HG03460 (cell line): ENCODE measurements around the gene CCDC82.
"Not testable (repeated sequence)": the region's sequence is repeated elsewhere in the genome, so short reads cannot be mapped to it uniquely, and the experiment has no call there.

Experiments used
- ATAC-seq: cut with Tn5 transposase; IDR thresholded peaks from one replicate; pipeline ENCODE4 v1.9.1; 2021; ENCODE audit not compliant: unreplicated experiment

The CCDC82 gene

DNA sequence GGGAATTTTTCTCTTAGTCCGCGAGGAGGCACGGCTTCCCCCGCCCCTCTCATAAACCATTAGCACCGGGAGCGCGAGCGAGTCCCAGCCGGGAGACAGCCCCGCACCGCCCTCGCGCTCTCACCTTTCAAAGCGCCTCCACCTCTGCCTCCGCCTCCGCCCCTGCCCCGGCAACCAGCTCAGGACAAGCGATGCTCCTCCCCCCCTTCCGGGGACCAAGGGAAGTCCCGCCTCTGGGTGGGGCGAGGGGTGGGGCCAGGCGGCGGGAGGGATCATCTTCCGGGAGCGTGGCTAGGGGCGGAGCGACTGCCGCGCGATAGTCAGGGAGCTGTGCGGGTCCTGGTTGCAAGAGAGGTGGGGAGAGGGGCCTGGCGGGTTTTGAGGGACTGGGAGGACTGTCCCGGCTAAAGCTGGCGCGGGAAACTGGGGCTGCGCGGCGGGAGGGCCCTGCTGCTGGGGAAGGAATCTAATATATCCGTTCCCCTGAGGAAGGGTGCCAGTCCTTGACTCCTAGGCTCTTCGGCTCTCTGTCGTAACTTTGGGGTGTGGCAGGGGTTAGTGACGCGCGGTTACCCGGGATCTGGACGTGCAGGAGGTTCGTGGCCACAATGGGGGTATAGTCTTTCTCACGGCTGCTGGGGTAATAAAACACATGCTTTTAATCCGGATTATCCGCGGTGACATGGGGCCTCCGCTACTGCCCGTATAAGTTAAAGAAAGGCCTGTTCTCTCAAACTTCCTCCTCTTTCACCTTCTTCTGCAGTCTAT lies at the start of gene CCDC82, which contains the start of gene JRKL:
Gene CCDC82 (minus strand): TSS at position 193 of the 768 bp plus-strand sequence. CDS start 5,165 bp downstream, outside the sequence.
Gene JRKL (plus strand): TSS at position 294 of the 768 bp plus-strand sequence. CDS start 637 bp downstream, outside the sequence.
- ATAC-seq, result peak; percentile 95

- ATAC-seq, result not testable (repeated sequence)
Observed at GRCh38 chr11:96432654-96433053, 42.9 kb upstream of the CCDC82 start.

- no peak for ATAC-seq
Observed at GRCh38 chr11:96430668-96431067, 41.0 kb upstream of the CCDC82 start.

DNA sequence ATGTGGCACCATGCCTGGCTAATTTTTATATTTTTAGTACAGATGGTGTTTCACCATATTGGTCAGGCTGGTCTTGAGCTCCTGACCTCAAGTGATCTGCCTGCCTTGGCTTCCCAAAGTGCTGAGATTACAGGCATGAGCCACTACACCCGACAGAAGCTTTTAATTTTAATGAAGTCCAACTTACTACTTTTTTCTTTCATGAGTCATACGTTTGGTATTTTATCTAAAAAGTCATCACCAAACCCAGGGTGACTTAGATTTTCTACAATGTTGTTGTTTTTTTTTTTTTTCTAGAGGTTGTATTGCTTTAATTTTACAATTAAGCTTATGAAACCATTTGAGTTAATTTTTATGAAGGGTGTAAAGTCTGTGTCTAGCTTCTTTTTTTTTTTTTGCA lies 35.0 kb upstream of the CCDC82 start:
- ATAC-seq, result no peak

GRCh38 chr11:96413408-96413807 lies 23.7 kb upstream of the CCDC82 start:
- ATAC-seq, result no peak

DNA sequence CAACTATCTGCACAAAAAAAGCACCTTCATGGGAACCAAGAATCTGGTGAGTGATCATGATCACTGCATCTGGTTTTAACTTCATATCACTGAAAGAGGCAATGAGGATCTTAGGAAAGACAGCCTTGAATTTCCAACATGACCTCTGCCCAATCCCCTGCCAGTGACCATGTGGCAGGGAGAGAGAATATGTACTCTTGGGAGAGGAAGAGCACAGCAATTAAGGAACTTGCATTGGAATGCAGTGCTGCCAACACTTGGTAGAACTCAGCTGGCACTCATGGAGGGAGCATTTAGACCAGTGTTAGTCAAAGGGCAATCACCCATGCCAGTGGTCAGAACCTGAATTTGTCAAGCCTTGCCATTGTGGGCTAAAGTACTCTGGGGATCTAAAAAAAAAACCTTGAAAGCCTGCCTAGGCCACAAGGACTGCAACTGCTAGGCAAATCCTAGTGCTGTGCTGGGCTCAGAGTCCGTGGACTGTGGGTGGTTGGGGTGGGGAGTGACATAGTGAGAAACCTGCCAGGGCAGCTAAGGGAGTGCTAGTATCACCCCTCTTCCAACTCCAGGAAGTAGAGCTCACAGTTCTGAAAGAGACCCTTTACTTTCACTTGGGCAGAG lies 23.2 kb upstream of the CCDC82 start:
- no peak for ATAC-seq

DNA sequence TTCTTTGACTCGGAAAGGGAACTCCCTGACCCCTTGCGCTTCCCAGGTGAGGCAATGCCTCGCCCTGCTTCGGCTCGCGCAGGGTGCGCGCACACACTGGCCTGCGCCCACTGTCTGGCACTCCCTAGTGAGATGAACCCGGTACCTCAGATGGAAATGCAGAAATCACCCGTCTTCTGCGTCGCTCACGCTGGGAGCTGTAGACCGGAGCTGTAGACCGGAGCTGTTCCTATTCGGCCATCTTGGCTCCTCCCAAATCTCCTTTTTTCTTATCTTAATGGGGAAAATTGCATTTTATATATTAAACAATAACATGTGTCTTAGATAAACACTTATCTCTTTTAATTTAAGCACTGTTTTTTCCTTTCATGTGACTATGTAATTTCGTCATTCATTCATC lies 21.7 kb upstream of the CCDC82 start:
- not testable (repeated sequence) for ATAC-seq

GRCh38 chr11:96400697-96401096 lies 11.0 kb upstream of the CCDC82 start:
- no peak for ATAC-seq

GRCh38 chr11:96397863-96398262 lies 8.2 kb upstream of the CCDC82 start:
- no peak for ATAC-seq

DNA sequence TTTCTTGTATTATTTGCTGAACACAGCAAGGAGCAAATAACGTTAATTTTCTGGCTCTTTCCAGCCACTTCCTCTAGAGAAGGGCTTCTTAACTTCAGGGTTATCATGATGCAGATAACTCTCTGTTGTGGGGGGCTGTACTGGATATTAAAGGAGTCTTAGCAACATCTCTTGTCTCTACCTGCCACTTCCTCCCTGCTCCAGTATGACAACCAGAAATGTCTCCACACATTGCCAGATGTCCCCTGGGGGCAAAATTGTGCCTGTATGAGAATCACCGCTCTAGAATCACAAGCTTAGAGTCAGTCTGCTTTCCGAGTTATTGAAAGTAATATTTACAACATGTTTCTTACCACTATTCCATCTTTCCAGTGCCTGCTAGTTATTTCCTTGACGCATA lies 6.9 kb upstream of the CCDC82 start:
- ATAC-seq, result no peak

DNA sequence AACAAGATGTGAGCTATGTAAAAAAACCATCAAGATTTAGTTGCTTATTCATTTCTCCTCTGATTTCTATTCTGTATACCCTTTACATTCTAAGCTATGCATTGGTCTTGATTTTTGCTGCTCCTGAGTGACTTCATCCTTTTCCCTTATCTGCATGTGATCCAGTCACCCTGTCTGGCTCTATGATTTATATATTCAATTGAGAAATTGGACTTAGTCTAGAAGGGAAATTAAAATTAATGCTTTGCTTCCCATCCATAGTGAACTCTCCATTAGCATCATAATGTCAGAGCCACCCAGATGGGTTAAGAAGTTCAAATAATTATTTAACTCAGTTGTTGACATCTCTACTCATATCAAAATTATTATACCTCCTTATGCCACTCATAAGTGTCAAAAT lies 5.1 kb upstream of the CCDC82 start:
- ATAC-seq, result no peak

DNA sequence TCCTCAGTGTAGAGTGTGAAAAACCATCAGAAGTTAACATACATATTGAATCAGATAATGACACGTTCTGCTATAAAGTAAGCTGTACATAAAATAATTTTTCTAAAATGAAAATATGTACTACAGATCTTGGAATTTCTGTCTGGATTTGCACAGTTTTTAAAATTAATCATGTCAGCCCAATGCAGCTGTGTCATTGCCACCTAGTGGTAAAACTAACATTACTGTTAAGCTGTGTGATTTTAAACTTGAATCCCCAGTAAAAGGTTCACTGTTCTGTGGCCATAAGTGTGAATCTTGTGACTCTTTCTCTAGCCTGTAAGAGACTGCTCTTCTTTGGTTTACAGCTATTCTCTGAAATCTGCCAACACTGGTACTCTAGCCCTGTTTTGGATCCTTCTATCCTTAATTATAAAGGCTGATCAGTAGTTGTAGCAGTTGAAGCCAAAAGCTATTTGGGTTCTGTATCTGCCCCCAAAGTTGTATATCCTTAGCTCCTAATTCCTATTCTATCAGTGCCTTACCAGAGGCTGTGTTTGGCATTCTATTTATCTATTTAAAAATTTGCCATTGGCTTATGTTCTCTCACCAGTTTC lies 4.1 kb upstream of the CCDC82 start:
- ATAC-seq, result no peak

- no peak for ATAC-seq
Observed at GRCh38 chr11:96391698-96392307, 2.1 kb upstream of the CCDC82 start.

GRCh38 chr11:96390488-96390792 lies 728 bp upstream of the CCDC82 start:
- no peak for ATAC-seq

DNA sequence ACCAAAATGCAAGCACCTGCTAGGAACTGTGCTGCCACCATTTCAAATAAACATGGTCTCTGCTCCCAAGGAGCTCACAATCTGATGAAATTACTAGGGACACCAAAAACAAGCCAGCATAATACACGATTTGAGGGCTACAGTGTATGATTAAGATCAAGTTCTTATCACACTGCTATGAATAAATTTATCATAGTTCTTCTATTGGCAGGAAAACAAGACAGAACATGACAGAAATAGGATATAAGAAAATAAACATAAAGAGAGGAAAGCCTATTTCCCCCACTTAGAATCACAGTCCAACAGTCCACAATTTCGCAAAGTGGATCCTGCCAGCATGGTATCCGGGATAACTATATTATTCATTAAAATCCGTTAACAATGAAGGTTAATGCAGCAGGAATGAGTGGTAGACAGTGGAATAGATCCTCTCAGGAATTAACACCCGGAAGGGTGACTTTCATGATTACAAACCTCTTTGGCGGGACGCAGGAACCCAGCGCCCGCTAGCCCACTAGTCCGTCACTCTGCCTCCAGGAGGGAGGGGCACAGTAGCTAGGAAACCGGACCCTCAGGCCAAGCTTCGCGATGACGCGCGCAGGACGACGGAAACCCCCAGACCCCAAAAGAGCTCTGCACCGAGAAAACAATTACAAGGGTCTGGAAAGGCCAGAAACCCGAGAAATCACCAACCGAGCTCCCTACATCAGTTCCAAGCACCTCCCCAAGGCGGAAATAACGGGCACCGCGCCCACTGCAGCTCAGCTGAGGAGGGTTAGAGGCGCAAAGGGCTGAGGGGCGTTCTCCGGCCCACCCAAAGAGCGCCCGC lies 607 bp downstream of the CCDC82 start:
- peak; percentile 45 for ATAC-seq

DNA sequence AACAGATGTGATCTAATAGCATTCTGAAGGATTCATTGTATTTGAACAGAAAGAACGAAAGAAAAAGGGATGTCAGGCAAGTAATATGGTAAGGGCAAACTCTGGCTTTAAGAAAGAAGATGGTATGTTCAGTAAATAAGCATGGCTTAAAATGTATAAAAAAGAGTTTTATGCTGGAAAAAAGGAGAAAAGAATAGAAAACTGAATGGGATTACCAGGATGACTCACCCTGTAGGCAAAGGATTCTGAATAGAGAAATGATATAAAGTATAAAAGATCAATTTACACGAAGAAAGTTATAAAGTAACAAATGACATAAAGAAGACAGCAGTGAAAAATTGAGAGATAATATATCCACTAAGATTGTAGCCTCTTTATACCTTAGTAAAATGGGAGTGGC lies 4.5 kb downstream of the CCDC82 start:
- no peak for ATAC-seq

DNA sequence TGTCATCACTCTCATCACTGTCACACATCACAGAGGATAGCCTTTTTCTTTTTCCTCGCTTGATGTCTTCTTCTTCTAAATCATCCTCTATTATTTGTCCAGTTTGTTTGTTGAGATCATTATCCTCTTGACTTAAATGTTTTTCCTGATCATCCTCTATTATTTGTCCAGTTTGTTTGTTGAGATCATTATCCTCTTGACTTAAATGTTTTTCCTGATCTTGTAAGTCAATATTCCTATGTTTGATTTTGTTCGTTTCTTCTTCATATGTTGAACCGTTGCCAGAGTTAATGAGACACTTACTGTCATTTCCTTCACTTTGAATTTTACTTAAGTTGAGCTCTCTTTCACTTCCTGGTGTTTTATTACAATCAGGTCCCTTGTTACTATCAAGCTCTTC lies 5.6 kb downstream of the CCDC82 start:
- ATAC-seq, result no peak

DNA sequence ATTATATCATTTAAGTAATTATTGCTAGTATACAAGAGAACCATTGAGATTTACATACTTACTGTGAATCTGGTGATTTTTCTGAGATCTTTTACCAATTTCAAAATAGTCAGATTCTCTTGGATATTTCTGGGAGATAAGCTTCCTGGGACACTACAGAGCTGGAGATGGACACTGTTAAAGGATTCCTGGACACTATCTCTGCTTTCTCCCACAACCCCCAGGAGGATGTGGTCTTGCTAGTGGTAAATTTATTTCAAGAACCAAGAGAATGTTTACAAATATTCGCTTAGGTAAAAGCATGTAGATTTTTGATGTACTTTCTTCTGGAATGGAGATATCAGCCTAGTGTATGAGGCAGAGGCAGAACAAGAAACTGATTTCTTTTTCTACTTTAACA lies 12.9 kb downstream of the CCDC82 start:
- ATAC-seq, result no peak

DNA sequence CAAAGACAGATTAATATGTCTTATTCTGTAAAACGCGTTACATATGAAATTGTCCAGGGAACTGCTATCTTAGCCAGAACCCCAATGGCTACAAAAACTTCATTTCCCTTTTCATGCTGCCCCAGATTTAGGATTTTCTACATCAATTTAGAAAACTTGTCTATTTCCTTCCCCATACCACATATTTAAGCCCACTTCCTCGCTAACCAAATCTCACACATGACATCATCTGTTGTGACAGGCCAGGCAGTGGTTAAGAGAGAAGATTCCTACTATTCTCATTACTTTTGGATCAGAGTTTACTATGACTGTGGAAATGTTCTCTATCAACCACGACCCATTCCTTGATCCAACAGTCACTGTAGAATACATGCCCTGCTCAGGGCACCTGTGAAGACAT lies 15.9 kb downstream of the CCDC82 start:
- ATAC-seq, result no peak

DNA sequence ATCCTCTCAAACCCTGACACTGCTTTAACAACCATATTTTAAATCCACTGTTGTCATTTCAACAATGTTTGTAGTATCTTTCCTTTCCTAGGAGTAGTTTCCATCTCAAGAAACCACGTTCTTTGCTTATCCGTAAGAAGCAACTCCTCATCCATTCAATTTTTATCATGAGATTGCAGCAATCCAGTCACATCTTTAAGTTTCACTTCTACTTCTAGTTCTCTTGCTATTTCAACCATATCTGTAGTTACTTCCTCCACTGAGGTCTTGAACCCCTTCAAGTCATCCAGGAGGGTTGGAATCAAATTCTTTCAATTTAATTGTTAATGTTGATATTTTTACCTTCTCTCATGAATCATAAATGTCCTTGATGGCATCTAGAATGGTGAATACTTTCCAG lies 22.4 kb downstream of the CCDC82 start:
- no peak for ATAC-seq

DNA sequence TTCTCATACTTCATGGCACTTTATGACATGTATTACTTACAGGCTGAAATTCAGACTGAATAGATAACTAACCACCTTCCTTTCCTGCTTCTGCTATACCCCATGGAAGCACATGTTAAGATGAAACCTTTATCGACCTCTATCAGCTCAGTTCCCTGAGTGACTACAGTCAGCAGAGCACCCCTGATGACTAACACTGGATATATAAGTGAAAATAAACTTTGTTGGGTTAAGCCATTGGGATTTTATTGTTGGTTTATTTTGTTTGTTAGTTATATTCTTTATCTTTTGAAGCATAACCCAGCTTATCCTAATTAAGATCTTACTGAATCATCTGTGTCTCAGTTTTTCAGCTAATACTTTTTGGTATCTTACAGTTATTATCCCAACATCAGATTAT lies 23.7 kb downstream of the CCDC82 start:
- no peak for ATAC-seq
